ENCODE data around the gene PSME1. TPM values are rescaled to one million over a fixed set of nuclear protein-coding genes. Genes with fewer than 3 reads are reported as not detected.

The PSME1 gene
- total and polyA plus RNA-seq, 2 of the 13 experiments (the other 11 are each of a cell fraction or from before 2014, with no cell fraction given) = 159 to 608 TPM

- TF ChIP-seq REST (IDR thresholded peaks at IDR 0.05; ENCODE audit: borderline replicate concordance in 1 of 2, low read depth in 1 of 2, low read length in 2 of 2) (peak in 1 of 2 experiments; percentile 83; a peak in 2 of 4 replicates), ZNF672 (CRISPR knock-in tag; IDR thresholded peaks at IDR 0.05) (no peak), FOXO1 (CRISPR knock-in tag; IDR thresholded peaks at IDR 0.05) (peak; percentile 99), ZMYM2 (CRISPR knock-in tag; IDR thresholded peaks at IDR 0.05) (peak; percentile 95), CREB1 (IDR thresholded peaks at IDR 0.05) (peak; percentile 66), CREB1 (CRISPR knock-in tag; IDR thresholded peaks at IDR 0.05) (no peak), GTF2F1 (IDR thresholded peaks at IDR 0.05; ENCODE audit: low read length) (peak; percentile 69; the same call in 1 of the 2 replicates), ZNF839 (CRISPR knock-in tag; IDR thresholded peaks at IDR 0.05; ENCODE audit: borderline replicate concordance) (peak; percentile 97; the same call in 1 of the 2 replicates), ZNF124 (CRISPR knock-in tag; IDR thresholded peaks at IDR 0.05) (peak; percentile 98), BCL3 (CRISPR knock-in tag; IDR thresholded peaks at IDR 0.05) (peak; percentile 63), CENPBD1 (CRISPR knock-in tag; IDR thresholded peaks at IDR 0.05; ENCODE audit: borderline replicate concordance, low read depth) (no peak), ZNF18 (CRISPR knock-in tag; IDR thresholded peaks at IDR 0.05; ENCODE audit: insufficient replicate concordance) (peak; percentile 92), SMARCC2 (IDR thresholded peaks at IDR 0.05) (peak; percentile 62; the same call in 1 of the 2 replicates), ZFP1 (CRISPR knock-in tag; IDR thresholded peaks at IDR 0.05) (peak; percentile 100), ARNTL (CRISPR knock-in tag; IDR thresholded peaks at IDR 0.05) (peak; percentile 97), NR3C1 (CRISPR knock-in tag; IDR thresholded peaks at IDR 0.05) (no peak), MBNL3 (CRISPR knock-in tag; conservative IDR thresholded peaks at IDR 0.05) (no peak), NFAT5 (CRISPR knock-in tag; IDR thresholded peaks at IDR 0.05) (no peak)
Measured at GRCh38 chr14:24113801-24114531, 22.0 kb upstream of the PSME1 start (continued).

Data from HepG2 (cell line).